Aorta (tissue), 5 donors: ENCODE data around the gene TH. TPM values are rescaled to one million over a fixed set of nuclear protein-coding genes. Genes with fewer than 3 reads are reported as not detected.
A peak's percentile ranks its signal among the peaks of the same experiment; 100 is the strongest.

ENCODE experiments used
- ATAC-seq: fragments of 200-7000 bp; cut with Tn5 transposase; one replicate; pipeline ENCODE4 v1.9.1; 2022; ENCODE audit warnings: moderate library complexity; ENCODE audit not compliant: low FRiP score
- DNase-seq, 2 donors: peaks; one replicate each; pipeline ENCODE4 v3.0.0-alpha.2; 2020
- H3K27ac ChIP-seq, 2 donors: one replicate each; pipeline ENCODE4 v1.5.1; 2013; ENCODE audit warnings: low read length in 2 of 2, mild to moderate bottlenecking in 2 of 2, moderate library complexity in 2 of 2, control low read depth in 1 of 2, inconsistent platforms in 1 of 2, low read depth in 1 of 2
- H3K27me3 ChIP-seq, 2 donors: one replicate each; pipeline ENCODE4 v1.6.1; 2013; ENCODE audit warnings: control low read depth in 1 of 2, low read length in 1 of 2, mild to moderate bottlenecking in 1 of 2, moderate library complexity in 1 of 2; ENCODE audit not compliant: insufficient read depth in 2 of 2, control insufficient read depth in 1 of 2
- H3K36me3 ChIP-seq, 2 donors: one replicate each; pipeline ENCODE4 v1.6.1; 2013; ENCODE audit warnings: control low read depth in 1 of 2, low read length in 1 of 2, mild to moderate bottlenecking in 1 of 2; ENCODE audit not compliant: insufficient read depth in 2 of 2, control insufficient read depth in 1 of 2
- H3K4me1 ChIP-seq, 2 donors: one replicate each; pipeline ENCODE4 v1.6.1; 2013; ENCODE audit warnings: low read length in 2 of 2, control low read depth in 1 of 2, mild to moderate bottlenecking in 1 of 2, moderate library complexity in 1 of 2; ENCODE audit not compliant: insufficient read depth in 2 of 2, control insufficient read depth in 1 of 2
- H3K4me3 ChIP-seq, 2 donors: one replicate each; pipeline ENCODE4 v1.5.1; 2013; ENCODE audit warnings: low read length in 2 of 2, control low read depth in 1 of 2, mild to moderate bottlenecking in 1 of 2
- H3K9me3 ChIP-seq: one replicate; pipeline ENCODE4 v1.6.1; 2013; ENCODE audit warnings: mild to moderate bottlenecking, low read length; ENCODE audit not compliant: control insufficient read depth
- WGBS, 2 donors: extraction: QIAGEN DNeasy Blood & Tissue Kit; methylation state at CpG; one replicate each; pipeline ENCODE4 v1.1.7; 2013; 5-methylcytosine and 5-hydroxymethylcytosine counted together
- intact Hi-C, 2 donors: fragments of 100-400 bp; cut with DNase I; formaldehyde crosslinking; loops; one replicate each; pipeline versions ENCODE4 v1.14.2 to v1.15.0; 2022
- polyA plus RNA-seq, 2 donors: library from polyadenylated mRNA; stranded (reverse); fragments of 200-250 nt; gene quantifications; one replicate each; pipeline ENCODE4 v1.2.3, GENCODE V29; 2013
- total RNA-seq, 2 donors: library from RNA; stranded (reverse); fragmentation: NEBNext Ultra II Directional; extraction: Animal tissue kit (Norgen Biotek cat#: 25700); gene quantifications; one replicate each; pipeline ENCODE4 v1.2.1, GENCODE V29; 2021
- donor health status: healthy with polysubstance abuse.
- donor health status: Bipolar disorder and iron deficiency.
- donor health status: DM: no; HTN: no; CAD: no.
- donor health status: DM: no; HTN: no; CAD: no.
- donor health status: DM: yes; HTN: yes; CAD: no.

The TH gene
- total and polyA plus RNA-seq, 4 donors, result 0.45 TPM; not detected in 3

GRCh38 chr11:2139621-2140337 is 31.8 kb downstream of the TH start:
- no peaks in the 10 kb centered on the region for H3K9me3 ChIP-seq
- intact Hi-C loops, result no loop called here
- no peaks in the 10 kb centered on the region for H3K27me3 ChIP-seq
- H3K36me3 ChIP-seq, result no peaks in the 10 kb centered on the region
- WGBS, 2 donors, result 2% methylated on average over 48 to 57 of the region's 57 CpGs
- no peak for DNase-seq
- ATAC-seq, result no peak
- H3K27ac ChIP-seq, result no peak overlapping the region
- no peak overlapping the region for H3K4me3 ChIP-seq
- H3K4me1 ChIP-seq, result no peaks in the 10 kb centered on the region

DNA sequence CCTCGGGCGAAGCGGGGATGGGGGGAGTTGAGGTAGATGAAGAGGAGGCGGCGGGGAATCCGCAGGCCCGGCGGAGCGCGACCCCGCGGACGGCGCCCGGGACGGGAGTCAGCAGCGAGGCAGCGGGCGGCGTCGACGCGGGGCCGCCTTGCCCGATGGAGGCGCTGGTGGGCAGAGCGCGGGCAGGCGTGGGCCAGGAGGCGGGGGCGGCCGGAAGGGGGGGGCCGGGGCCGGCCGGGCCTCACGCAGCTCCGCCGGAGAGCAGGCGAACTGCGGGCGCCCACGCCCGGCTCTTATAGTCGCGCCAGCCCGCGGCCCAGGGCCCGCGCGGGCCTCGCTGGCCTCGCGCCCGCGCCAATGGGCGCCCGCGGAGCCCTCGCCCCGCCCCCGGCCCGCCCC is 32.5 kb downstream of the TH start, which contains the start of gene IGF2:
TSS of gene IGF2 (minus strand) at position 267 of the 399 bp plus-strand sequence. CDS start 3,866 bp downstream, outside the sequence.
- no peak within 1 kb of the TSS for H3K27ac ChIP-seq
- H3K27me3 ChIP-seq, result no peaks in the 10 kb centered on the region
- ATAC-seq (no peak), DNase-seq (no peak)
- 0 to 1% methylated on average over 14 to 62 of the region's 62 CpGs for WGBS, 2 donors
- H3K4me1 ChIP-seq, result no peaks in the 10 kb centered on the region
- H3K9me3 ChIP-seq, result no peaks in the 10 kb centered on the region
- H3K36me3 ChIP-seq, result no peaks in the 10 kb centered on the region
- intact Hi-C loops, result no loop called here
- peak within 1 kb of the TSS; percentile 21 to 28 for H3K4me3 ChIP-seq

DNA sequence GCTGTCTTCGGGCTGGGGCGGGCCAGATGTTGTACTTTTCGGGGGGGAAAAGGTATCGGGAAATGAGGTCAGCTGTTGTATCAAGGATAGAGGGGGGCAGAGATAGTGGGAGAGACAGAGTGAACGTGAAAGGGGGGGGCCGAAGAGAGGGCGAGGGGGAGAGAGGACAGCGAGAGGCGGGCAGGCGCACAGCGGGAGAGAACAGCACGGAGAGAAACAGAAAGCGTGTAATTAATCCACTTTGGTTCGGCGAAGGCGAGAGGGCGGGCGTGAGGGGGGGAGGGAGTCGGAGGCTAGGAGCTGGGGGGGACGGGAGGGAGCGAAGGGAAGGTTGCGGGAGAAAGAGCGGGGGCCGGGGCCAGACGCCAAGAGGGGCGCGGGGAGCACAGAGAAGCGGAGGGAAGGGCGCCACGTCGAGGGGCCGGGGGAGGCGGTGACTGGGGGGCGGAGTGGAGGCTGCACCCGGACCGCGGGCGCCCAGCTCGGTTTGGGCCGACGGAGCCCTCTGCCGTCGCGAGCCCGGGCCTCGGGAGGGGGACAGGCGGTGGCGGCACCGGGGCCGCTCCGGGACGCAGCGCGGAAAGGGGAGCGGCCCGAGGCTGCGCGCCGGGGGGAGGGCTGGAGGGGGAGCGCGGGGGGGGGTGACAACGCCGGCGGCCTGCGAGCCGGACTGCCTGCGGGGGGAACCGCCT is 33.0 kb downstream of the TH start:
- Histone ChIP-seq H3K27ac (no peak overlapping the region), H3K27me3 (no peaks in the 10 kb centered on the region)

DNA sequence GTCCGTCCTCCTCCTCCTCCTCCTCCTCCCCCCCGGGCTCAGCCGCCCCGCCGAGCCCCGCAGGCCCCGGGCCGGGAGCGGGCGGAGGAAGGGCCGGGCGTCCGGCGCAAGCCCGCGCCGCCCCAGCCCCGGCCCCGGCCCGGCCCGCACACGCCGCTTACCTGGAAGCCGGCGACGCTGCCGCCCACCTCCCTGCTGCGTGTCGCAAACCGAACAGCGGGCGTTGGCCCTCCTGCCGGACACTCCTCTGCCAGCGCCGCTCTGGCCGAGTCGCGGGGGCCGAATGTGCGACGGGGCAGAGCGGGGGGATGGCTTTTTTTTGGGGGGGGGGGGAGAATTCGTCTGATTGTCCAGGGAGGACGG is 33.6 kb downstream of the TH start:
- WGBS, 2 donors, result 1 to 2% methylated on average over 35 to 44 of the region's 44 CpGs

More for the DNA sequence above, 33.0 kb downstream of the TH start:
- intact Hi-C loops, result no loop called here
- 0 to 2% methylated on average over 26 to 68 of the region's 68 CpGs for WGBS, 2 donors
- H3K36me3 ChIP-seq, result no peaks in the 10 kb centered on the region
- H3K9me3 ChIP-seq, result no peaks in the 10 kb centered on the region
- peak overlapping the region; percentile 1 to 28 for H3K4me3 ChIP-seq
- DNase-seq, result peak in 1 of 2 donors; percentile 39
- no peaks in the 10 kb centered on the region for H3K4me1 ChIP-seq
- ATAC-seq, result no peak

GRCh38 chr11:2137202-2138067 is 34.2 kb downstream of the TH start:
- whole genome bisulfite sequencing, 2 donors, result 1 to 3% methylated on average over 48 to 50 of the region's 50 CpGs
- peak; percentile 60 for ATAC-seq
- H3K27me3 ChIP-seq, result no peaks in the 10 kb centered on the region
- H3K27ac ChIP-seq, result no peak overlapping the region
- DNase-seq, result peak in 1 of 2 donors; percentile 55
- no peaks in the 10 kb centered on the region for H3K9me3 ChIP-seq
- H3K4me3 ChIP-seq, result peak overlapping the region; percentile 21 to 28
- no peaks in the 10 kb centered on the region for H3K36me3 ChIP-seq
- H3K4me1 ChIP-seq, result no peaks in the 10 kb centered on the region
- intact Hi-C loops, result no loop called here

More for the DNA sequence above, 33.6 kb downstream of the TH start:
- no peaks in the 10 kb centered on the region for H3K27me3 ChIP-seq
- ATAC-seq, result no peak
- no peak overlapping the region for H3K27ac ChIP-seq
- intact Hi-C loops, result no loop called here
- peak in 1 of 2 donors; percentile 35 for DNase-seq
- no peaks in the 10 kb centered on the region for H3K36me3 ChIP-seq
- H3K9me3 ChIP-seq, result no peaks in the 10 kb centered on the region
- H3K4me3 ChIP-seq, result peak overlapping the region; percentile 21 to 28
- H3K4me1 ChIP-seq, result no peaks in the 10 kb centered on the region

GRCh38 chr11:2136952-2137201 is 34.7 kb downstream of the TH start:
- ATAC-seq, result no peak
- no peak overlapping the region for H3K27ac ChIP-seq
- no peaks in the 10 kb centered on the region for H3K36me3 ChIP-seq
- H3K4me1 ChIP-seq, result no peaks in the 10 kb centered on the region
- no peaks in the 10 kb centered on the region for H3K9me3 ChIP-seq
- no peak for DNase-seq
- no peak overlapping the region for H3K4me3 ChIP-seq
- intact Hi-C loops, result no loop called here
- no peaks in the 10 kb centered on the region for H3K27me3 ChIP-seq
- 24 to 45% methylated on average over 4 to 8 of the region's 8 CpGs for WGBS, 2 donors

DNA sequence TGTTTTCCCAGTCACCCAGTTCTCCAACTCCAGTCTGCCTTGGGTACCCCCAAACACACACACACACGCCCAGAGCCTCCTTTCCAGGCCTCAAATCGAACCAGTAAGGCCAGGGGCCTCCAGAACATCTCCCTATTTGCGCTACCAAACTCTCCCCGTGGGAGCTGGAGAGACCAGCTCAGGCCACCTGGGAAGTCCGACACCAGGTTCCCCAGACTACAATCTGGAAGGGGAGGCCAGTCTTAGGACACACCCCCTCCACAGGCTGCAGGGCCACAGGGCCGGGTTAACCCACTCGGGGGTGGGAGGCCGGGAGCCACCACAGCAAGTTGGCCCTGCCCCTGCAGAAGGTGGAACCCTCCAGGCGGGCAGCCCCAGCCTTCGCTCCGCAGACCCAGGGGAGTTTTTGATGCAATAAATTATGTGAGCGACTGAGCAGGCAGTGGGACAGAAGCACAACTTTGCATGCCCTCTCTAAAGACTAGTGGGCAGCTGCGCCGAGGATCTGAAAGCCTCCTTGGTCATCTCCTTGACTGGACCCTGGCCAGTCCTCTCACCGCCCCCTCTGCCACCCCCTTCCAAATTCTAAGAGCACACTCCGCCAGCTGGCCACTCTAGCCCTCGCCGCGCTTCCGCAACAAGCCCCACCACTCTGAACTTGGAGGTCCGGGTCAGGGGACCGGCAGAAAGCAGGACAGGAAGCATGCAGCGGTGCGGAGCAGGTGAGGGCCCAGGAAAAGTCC is 35.2 kb downstream of the TH start:
- Histone ChIP-seq H3K4me1 (no peaks in the 10 kb centered on the region), H3K27me3 (no peaks in the 10 kb centered on the region), H3K27ac (no peak overlapping the region), H3K9me3 (no peaks in the 10 kb centered on the region), H3K36me3 (no peaks in the 10 kb centered on the region), H3K4me3 (no peak overlapping the region)
- intact Hi-C loops, result no loop called here
- ATAC-seq (no peak), DNase-seq (peak in 1 of 2 donors; percentile 42)
- 63 to 71% methylated on average over 24 of the region's 24 CpGs for WGBS, 2 donors

DNA sequence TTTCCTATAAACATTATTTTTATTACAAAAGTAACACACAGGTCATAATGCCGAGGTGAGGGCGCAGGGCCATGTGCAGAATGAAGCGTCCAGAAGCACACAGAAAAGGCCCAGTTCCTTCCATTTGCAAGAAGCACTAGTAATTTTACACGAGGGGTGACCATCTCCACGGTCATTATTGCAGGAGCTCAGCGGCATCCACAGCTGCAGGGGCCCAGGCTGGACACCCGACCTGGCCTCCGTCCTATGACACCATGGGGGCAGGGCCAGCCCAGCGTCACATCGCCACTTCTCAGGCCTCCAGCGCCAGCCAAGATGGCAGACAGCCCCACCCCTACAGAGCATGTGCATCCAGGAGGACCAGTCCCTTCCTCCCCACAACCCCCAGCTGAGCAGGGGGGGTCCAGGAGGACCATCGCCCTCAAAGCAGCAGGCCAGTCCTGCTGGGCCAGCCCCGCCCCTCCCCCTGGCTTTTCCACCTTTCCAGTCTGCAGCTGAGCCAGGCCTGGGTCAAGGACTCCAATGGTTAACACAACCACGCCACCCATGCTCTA is 35.9 kb downstream of the TH start:
- Histone ChIP-seq H3K9me3 (no peaks in the 10 kb centered on the region), H3K4me1 (no peaks in the 10 kb centered on the region), H3K27ac (no peak overlapping the region), H3K27me3 (no peaks in the 10 kb centered on the region), H3K4me3 (no peak overlapping the region), H3K36me3 (no peaks in the 10 kb centered on the region)
- DNase-seq (peak in 1 of 2 donors; percentile 36), ATAC-seq (no peak)
- 89 to 91% methylated on average over 12 to 14 of the region's 14 CpGs for WGBS, 2 donors
- intact Hi-C loops, result no loop called here
